GM06990 (cell line): ENCODE results near the gene ZNRD2.

Experiments used
- DNase-seq: peaks from one replicate; pipeline ENCODE4 v3.0.0-alpha.2; 2011; ENCODE audit not compliant: insufficient read length; ENCODE audit errors: extremely low read depth
- H3K27me3 ChIP-seq: replicated peaks from 2 replicates; pipeline ENCODE4 v1.6.0; 2011; ENCODE audit warnings: low read length; ENCODE audit not compliant: control insufficient read depth, insufficient read depth
- H3K36me3 ChIP-seq: 2 replicates; pipeline ENCODE4 v1.5.1; 2011; ENCODE audit warnings: low read length; ENCODE audit not compliant: control insufficient read depth, insufficient read depth
- H3K4me3 ChIP-seq: replicated peaks from 2 replicates; pipeline ENCODE4 v1.5.1; 2011; ENCODE audit warnings: low read depth, mild to moderate bottlenecking, control low read depth, low read length
- TF ChIP-seq, protein P1 (sequence below): IDR thresholded peaks from 2 replicates; pipeline ENCODE4 v1.5.1; 2011; ENCODE audit warnings: low read length, control low read depth, mild to moderate bottlenecking, inconsistent platforms; ENCODE audit not compliant: insufficient read depth, poor library complexity, severe bottlenecking

ZNRD2 gene

DNA sequence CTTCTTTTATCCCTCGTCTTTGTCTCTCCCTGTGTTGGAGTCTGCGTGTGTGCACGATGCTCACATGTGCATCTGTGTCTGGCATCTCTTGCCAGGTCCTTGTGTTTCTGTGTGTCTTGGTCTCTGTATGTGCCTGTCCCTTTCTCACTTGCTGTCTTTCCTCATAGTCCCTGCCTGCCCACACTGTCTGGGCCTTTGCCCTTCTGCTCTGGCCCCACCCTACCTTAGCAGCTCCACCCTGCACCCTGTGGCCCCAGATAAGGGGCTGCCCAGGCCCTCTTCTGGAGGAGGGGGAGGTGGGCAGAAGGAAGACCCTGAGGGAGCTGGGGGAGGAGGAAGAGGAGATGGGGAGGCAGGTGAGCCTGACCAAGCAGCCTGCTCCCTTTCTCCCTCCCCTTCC lies 8.4 kb downstream of the ZNRD2 start:
- no peak overlapping the region for H3K4me3 ChIP-seq
- H3K27me3 ChIP-seq = no peaks in the 10 kb centered on the region
- TF ChIP-seq, protein P1, sequence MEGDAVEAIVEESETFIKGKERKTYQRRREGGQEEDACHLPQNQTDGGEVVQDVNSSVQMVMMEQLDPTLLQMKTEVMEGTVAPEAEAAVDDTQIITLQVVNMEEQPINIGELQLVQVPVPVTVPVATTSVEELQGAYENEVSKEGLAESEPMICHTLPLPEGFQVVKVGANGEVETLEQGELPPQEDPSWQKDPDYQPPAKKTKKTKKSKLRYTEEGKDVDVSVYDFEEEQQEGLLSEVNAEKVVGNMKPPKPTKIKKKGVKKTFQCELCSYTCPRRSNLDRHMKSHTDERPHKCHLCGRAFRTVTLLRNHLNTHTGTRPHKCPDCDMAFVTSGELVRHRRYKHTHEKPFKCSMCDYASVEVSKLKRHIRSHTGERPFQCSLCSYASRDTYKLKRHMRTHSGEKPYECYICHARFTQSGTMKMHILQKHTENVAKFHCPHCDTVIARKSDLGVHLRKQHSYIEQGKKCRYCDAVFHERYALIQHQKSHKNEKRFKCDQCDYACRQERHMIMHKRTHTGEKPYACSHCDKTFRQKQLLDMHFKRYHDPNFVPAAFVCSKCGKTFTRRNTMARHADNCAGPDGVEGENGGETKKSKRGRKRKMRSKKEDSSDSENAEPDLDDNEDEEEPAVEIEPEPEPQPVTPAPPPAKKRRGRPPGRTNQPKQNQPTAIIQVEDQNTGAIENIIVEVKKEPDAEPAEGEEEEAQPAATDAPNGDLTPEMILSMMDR = no peak
- DNase-seq = no peak
- H3K36me3 ChIP-seq = peaks cover 32% of the 10 kb centered on the region

DNA sequence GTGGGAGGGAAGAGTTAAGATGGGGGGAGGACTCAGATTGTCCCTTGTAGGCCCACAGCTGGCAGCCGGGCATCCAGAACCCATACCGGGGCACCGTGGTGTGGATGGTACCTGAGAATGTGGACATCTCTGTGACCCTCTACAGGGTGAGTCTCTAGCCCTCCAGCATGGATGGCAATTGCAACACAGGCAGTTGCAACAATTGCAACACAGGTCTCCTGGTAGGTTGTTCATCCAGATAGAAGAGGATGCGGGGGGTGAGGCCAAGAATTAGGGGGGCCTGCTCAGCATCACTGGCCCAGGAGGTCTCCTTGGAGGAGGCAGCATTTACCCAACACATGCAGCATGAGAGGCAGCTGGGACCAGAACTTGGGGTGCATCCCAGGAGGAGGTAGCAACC lies 9.0 kb downstream of the ZNRD2 start:
- no peak for DNase-seq
- no peaks in the 10 kb centered on the region for H3K27me3 ChIP-seq
- peaks cover 38% of the 10 kb centered on the region for H3K36me3 ChIP-seq
- TF ChIP-seq, protein P1 = no peak
- H3K4me3 ChIP-seq = no peak overlapping the region

DNA sequence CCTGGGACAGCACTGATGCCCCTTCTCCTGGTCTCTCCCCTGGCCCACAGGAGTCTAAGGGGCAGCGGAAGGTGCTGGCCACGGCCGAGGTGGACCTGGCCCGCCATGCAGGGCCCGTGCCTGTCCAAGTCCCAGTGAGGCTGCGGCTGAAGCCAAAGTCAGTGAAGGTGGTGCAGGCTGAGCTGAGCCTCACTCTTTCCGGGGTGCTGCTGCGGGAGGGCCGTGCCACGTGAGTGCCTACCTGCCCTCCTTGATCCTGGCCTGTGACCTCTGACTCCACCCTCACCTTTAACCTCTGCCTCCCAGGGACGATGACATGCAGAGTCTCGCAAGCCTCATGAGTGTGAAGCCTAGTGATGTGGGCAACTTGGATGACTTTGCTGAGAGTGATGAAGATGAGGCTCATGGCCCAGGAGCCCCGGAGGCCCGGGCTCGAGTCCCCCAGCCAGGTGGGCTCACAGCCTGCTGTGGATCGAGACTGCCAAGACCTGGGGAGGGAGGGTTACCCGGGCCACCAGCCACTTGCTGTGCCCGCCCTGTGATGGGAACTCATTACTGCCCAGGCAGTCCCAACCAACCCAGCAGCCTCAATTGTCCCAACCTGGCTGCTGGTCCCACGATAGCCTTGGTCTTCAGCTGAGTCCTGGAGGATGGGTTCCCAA lies 9.9 kb downstream of the ZNRD2 start:
- TF ChIP-seq, protein P1 = no peak
- no peaks in the 10 kb centered on the region for H3K27me3 ChIP-seq
- no peak overlapping the region for H3K4me3 ChIP-seq
- DNase-seq = no peak
- peaks cover 39% of the 10 kb centered on the region for H3K36me3 ChIP-seq

DNA sequence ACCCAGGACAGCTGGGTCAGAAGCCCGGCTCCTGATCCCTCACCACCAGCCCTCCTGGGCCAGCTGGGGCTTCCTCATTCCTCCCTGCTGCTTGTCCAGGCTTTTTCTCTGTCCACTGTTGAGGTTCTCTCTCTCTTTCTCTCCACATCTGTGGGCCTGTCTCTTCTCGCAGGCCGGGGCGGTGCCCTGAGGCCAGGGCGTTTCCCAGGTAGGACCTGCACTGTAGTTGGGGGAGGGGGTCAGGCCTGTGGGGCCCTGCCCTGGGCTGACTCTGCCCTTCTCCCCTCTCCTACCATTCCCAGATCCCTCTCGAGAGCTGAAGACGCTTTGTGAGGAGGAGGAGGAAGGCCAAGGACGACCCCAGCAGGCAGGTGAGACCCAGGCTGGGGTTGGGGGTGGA lies 10.5 kb downstream of the ZNRD2 start:
- no peaks in the 10 kb centered on the region for H3K27me3 ChIP-seq
- H3K4me3 ChIP-seq = no peak overlapping the region
- TF ChIP-seq, protein P1 = no peak
- peaks cover 42% of the 10 kb centered on the region for H3K36me3 ChIP-seq
- no peak for DNase-seq

DNA sequence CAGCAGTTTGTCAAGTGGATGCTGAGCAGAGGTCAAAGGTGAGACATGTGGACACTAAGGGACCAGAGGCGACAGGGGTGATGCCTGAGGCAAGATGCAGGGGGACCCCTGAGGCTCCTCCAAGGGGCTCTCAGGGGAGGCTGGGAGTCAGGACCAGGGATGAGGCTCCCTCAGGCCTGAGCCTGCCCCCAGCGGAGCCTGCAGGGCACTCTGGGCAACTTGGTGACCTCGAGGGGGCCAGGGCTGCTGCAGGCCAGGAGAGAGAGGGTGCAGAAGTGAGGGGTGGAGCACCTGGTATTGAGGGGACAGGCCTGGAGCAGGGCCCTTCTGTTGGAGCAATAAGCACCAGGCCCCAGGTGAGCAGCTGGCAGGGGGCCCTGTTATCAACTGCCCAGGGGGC lies 11.7 kb downstream of the ZNRD2 start:
- DNase-seq = no peak
- no peaks in the 10 kb centered on the region for H3K27me3 ChIP-seq
- H3K36me3 ChIP-seq = peaks cover 47% of the 10 kb centered on the region
- no peak overlapping the region for H3K4me3 ChIP-seq
- TF ChIP-seq, protein P1 = no peak

DNA sequence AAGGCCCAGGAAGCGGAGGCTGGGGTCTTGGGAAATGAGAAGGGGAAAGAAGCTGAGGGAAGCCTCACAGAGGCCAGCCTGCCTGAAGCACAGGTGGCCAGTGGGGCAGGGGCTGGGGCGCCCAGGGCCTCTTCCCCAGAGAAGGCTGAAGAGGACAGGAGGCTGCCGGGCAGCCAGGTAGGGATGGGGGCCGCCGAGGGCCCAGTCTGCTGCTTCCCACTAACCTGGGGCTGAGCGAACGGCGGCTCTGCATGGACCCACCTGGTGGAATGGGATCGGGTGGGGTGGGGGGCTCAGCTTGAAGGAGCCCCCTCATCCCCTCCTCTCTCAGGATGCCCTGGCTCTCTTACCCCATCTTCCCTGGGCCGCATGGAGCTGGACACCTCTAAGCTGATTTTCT lies 13.3 kb downstream of the ZNRD2 start:
- no peak for DNase-seq
- TF ChIP-seq, protein P1 = no peak
- Histone ChIP-seq H3K36me3 (peaks cover 45% of the 10 kb centered on the region), H3K27me3 (no peaks in the 10 kb centered on the region), H3K4me3 (no peak overlapping the region)
